Brain pericyte (primary cell): Measurements from ENCODE around the gene SLC44A4.

ENCODE experiments used
- DNase-seq: peaks from one replicate; pipeline ENCODE4 v3.0.0-alpha.2; 2012; ENCODE audit warnings: low read depth, low spot score

Gene SLC44A4

DNA sequence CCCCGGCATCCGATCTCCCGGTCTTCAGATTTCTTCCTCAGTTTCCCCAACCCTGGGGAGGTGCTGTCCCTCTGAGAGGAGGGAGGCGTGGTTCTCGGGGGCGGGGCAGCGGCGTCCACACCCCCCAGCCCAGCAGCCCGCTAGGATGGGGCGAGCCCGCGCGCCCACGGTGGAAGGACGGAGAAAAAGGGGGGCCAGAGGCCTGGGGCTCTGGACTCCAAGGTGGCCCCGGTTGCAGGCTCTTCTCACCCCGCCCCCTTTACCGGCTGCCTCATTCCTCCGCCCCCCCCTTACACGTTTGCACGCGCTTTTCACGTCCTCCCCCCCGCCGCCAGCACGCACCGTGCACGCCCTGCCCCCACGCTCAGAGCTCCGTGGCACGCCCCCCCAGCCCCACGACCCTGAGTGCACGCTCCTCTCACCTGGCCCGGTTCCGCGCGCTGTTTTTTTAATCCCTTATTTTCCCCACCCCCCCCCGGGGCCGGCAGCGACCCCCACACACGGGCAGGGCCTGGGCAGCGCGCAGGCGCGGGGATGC lies 22.7 kb upstream of the SLC44A4 start:
- DNase-seq, result no peak

DNA sequence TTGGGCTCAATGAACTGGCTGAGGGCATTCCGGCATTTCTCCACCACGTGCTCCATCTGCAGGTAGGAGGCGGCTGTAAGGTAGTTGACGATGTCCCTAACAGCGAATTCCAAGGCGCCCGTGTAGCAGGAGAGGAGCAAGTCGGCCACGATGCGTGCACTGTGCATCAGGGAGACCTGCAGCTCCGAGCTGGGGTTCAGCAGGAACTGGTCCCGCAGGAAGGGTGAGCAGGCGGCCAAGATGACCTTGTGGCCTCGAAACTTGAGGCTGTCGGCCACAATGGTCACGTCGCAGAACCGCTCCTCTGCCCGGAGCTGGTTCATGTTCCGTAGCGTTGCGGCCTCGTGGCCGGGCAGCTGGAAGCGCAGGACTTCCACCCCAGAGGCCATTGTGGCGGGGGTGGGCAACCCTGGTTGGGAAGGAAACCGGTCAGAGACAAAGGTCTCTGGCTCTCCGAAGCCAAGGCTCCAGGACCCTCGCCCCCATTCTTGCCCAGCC lies 22.2 kb upstream of the SLC44A4 start:
- no peak for DNase-seq

DNA sequence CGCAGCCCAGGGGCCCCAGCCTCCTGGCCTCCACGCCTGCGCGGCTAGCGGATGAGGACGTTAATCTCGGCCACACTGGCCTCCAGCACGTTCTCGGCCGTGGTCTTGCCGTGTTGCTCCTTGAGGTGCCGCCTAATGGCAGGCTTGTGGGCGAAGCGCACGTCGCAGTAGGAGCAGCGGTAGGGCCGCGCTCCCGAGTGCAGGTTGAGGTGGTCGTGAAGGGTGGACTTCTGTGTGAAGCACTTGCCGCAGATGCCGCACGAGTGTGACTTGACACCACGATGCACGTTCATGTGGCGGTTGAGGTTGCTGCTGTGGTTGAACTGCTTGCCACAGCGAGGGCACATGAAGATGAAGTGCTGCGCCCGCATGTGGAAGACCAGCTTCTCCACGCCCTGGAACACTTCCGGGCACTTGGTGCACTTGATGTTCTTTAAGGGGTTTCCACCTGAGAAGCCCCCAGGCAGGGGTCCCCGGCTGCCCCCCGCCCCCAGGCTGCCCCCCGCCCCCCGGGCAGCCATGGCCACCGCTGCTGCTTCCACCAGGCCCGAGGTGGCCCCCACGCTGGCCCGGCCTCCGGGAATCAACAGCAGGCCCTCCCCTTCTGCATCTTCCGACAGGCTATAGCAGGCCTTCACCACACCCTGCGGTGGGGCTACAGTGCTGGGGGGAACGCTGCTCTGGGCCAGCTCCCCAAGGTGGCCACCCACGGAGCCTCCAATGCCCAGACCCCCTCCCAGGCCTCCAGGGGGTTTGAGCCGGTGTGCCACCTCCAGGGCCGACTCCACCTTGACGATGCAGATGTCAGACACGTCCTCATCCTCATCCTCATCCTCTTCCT lies 21.3 kb upstream of the SLC44A4 start:
- no peak for DNase-seq

DNA sequence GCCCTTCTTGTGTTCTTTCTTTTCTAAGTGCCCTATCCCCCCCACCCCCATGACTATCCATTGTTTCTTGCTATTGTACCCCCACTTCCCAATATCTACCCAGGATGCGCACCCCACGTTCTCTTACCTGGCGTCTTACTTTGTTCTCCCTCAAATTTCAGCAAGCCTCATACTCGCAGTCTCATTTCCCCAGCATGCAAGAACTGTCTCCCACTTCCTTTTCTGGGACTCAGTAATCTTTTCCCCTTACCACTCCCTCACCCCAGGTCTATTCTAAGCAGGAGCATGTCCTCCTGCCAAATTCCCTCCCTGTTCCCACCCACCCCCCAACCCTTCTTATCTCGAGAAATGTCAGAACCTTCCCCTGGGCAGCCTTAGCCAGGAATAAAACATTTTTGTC lies 20.4 kb upstream of the SLC44A4 start:
- no peak for DNase-seq

DNA sequence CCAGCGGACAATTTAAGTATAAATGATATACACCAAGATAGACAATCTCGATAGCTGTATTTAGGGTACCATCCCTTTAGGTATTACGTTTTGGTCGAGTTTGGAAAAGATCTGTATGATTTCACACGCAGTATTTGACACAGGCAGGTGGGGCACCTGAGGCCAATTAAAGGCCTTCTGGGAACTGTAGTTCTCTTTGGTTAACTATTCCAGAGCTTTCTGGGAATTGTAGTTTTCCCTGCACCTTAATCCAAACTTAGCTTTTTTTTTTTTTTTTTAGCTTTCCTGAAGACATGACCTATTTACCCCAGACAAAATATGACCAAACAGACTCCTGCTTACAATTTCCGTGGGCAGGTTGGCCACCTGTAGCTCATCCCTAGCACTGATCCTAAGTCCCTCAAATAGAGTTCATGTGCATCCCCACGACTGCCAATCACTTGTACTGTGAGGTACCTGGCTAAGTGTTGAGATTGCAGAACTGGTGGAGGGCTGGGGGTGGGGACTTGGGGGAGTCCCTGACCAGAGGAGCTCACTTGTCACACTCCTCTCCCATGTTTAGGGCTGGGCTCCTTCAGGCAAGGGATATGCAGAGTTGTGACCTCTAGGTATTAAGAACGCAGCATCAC lies 19.7 kb upstream of the SLC44A4 start:
- DNase-seq, result no peak

DNA sequence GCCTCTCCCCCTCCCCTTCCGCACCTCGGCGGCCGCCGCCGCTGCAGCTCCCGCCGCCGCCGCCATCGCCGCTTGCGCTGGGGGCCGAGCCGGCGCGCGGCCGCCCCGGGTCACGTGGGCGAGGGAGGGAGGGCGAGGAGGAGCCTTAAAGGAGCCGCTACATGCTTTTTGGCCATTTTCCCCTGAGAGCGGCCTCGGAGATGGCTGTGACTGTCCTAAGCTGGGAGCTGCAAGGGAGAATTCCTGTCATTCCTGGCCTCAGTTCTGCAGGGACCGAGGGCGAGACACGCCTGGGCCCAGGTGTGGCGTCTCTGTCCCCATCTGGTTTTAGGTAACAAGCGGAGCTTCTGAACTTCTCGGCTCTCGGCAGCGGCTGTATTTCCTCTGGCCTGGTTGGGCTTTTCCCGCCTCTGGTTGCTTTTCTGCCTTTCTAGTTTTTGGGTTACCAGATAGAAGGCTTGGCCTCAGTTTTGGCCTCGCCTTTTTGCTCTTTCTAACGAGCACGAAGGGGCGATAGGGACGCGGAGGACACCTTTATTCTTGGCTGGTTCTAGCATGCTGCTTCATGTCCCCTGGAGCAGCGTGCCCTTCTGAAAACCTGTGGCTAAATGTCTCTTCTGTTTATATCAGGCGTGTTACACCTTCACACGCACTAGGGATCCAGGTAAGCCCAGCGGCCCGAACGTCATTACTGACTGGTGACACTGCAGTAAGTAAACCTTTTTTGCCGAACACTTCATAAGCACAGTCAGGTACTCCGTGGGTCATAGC lies 19.0 kb upstream of the SLC44A4 start, which contains the start of gene EHMT2:
Gene EHMT2 (minus strand): TSS at position 87 of the 771 bp plus-strand sequence. CDS start 21 bp downstream, at position 66.
- peak; percentile 49 for DNase-seq

DNA sequence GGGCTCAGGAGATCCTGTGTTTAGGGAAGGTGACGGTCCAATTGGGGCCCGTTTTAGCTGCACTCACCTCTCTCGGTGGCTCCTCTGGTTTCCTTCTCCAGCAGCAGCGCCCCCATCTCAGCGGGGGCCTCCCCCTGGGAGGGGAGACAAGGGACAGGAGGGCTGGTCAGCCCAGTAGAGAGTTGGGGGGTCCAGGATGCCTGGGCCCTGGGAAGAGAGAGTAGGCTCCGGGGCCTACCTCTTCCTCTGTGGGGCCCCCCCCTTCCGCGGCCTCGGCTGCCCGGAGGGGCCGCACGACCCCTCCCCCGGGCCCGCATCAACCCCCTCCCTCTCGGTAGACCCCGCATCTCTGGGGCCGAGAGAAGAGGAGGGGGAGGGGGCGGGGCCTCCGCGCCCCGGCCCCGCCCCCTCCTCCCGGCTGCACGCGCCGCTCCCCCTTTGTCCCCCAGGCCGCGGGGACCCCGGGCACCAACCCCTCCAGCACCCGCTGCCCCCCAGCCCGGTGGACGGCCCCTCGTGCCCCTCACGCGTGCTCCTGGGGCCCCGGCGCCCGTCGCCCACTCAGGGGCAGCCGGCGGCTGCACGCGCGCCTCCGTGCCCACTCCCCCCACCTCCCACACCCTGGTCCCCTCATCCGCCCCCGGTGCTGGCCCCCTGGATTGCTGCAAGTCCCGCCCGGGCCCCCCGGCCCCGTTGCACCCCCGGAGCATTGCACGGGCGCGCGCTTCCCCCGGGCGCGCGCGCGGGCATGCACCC lies 18.2 kb upstream of the SLC44A4 start:
- DNase-seq, result no peak

DNA sequence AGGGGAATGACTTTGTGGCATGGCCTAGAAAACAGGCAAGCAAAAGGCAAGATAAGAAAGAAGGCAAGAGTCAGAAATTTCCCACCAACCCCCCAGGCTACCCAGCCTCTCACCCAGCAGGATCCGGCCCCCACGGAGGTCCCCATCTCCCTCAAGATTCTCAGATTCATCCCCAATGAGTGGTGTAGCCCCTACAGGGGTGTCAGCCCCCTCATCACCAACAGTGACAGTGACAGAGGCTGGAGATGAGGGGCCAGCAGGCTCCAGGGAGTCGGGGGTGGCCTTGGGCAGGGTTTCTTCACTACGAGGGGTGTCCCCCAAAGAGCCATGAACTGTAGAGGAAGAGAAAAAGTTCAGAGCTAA lies 17.7 kb upstream of the SLC44A4 start:
- no peak for DNase-seq

DNA sequence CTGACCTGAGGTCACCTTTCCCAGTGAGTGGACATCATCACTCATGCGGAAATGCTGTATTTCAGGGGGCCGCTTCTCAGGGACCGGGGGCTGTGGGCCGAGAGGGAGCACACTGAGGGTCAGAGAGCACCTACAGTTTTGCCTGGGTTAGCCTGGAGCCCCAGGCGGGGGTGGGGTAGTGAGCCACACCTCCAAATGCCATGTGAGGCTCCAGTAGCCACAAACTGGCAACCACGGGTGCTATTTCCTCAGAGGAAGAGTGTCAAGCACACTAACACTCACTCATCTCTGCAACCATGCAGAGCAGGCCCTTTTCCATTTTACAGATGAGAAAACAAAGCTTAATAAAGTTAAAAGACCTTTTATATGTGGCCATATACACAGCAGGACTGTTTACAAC lies 14.0 kb upstream of the SLC44A4 start:
- DNase-seq, result no peak

DNA sequence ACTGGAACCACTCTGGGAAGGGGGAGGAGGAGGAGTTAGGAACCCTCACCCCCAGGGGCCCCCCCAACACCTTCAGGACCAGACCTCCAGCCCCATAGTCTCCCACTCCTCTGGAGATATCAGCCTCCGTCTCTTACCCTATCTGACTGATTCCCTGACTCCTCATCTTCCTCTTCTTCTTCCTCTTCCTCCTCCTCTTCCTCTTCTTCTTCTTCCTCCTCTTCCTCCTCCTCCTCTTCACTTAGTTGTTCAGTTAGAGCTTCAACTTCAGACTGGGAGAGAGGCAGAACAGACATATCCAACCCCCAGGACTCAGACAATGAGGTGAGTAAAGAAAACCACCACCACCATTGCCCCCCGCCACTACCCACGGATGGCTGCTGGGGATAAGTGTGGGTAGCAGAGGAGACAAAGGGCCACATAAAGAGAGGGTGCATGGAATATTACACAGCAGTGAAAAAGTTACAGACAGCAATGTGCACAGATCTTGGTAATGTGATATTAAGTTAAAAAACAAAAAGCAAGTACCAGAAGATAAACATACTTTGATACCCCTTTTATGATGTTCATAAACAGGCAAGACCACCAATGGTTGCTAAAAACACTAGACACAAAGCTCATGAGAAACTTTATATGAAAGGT lies 10.7 kb upstream of the SLC44A4 start:
- no peak for DNase-seq

DNA sequence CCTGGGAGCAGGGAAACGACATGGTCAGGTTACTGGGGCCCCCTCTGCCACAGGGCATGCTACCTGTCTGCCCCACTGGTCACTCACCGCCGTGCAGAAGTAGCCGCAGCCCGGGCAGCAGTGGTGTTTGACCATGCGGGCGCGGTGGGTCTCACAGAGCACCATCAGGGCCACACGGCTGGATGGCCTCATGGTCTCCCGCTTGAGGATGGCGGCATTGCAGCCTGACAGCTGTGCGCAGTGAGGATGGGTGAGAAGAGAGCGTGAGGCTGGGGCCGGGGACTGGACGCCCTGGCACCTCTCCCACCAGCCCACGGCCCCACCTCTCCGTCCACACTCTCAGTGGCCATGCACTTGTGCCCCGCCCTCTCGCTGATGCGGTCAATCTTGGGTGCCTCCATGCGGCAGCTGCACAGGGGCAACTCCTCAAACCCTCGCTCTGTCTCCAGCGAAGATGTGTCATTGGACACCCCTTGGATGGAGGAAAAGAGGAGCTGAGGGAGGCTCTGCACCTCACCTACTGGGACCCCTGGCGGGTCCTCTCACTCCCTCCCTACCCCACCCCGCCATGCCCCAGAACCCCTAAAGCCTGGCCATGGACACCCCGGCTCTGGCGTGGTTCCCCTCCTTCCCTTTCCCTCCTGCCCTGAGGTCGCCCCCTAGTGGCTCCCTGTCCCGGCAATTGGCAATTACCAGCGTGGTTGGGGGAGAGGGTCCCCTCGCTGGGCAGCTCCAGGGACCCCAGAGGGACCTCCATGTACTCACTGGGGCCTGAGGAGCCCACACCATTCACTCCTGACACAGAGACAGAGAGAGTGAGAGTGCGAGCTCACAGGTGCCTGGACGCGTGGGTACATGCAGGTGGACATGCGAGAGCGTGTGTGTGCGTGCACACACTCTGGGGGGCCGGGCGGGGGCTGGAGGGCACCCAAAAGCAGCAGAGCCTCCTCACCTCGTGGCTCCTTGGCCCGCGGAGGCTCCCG lies 9.8 kb upstream of the SLC44A4 start:
- no peak for DNase-seq

DNA sequence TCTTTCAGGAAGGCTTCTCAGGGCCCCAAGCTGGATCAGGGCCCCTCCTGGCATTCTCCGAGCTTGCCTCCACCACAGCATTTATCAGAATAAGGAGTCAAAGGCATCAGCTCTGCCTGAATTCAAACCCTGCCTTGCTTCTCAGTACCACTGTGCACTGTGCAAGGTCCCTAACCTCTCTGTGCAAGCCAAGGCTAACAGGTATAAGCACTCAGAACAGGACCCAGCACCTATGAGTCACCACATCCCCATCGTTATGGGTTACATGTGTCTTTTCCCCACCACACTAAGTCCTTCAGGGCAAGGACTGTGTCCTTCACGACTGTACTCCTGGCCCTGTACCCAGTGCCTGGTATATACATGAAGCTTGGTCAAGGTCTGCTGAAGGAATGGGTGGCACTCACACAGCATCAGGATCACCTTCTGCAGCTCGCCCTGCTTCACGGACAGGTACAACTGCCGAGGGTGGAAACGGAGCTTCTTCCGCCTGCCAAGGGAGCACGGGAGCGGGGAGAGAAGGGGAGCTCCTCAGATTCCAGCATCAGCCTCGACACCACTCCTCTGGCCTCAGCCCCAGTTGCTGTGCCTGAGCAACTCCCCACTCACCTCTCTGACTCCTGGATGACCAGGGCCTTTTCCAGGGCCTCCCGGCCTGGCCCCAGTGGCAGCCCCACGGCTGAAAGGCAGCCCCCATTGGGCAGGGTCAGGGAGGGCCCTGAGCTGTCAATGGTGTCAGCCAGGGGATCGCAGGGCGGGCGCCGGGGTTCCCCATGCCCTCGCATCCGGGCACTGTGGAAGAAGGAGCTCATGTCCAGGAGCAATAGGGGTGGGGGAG lies 8.6 kb upstream of the SLC44A4 start:
- DNase-seq, result no peak

DNA sequence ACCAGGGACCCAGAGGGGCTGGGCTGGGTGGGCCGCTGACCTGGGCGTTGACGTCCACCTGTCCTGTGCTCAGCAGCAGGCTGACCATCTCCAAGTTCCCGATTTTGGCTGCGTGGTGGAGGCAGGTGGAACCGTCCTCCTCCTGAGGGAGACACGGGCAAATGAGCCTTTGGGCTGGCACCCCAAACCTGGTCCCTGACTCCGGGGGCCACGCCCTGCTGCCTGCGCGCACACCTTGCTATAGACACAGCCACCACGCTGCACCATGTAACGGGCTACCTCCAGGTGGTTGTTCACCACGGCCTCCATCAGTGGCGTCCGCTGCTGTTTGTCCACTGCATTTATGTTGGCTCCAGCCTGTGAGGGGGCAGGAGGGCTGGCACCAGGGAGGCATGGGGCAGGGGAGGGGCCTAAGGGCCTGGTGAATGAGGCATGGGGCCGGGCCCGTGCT lies 7.8 kb upstream of the SLC44A4 start:
- no peak for DNase-seq

DNA sequence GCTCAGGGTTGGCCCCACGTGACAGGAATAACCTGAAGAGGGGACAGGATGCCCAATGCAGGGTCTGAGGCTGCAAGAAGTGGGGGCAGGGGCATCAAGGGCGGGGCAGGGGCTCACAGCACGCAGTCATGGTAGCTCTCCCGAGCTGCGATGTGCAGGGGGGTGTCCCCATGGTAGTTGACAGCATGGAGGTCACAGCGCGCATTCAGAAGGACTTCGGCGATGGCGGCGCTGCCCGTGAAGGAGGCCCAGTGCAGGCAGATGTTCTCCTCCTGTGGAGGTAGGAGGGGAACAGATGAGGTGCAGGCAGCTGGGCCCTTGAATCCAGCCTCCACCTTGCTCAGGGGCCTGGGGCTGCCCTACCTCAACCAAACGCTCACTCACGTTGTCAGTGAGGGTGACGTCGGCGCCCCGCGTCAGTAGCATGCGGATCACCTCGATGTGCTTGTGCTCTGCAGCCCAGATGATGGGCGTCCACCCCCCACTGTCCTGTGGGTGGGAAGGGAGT lies 5.8 kb upstream of the SLC44A4 start:
- no peak for DNase-seq

DNA sequence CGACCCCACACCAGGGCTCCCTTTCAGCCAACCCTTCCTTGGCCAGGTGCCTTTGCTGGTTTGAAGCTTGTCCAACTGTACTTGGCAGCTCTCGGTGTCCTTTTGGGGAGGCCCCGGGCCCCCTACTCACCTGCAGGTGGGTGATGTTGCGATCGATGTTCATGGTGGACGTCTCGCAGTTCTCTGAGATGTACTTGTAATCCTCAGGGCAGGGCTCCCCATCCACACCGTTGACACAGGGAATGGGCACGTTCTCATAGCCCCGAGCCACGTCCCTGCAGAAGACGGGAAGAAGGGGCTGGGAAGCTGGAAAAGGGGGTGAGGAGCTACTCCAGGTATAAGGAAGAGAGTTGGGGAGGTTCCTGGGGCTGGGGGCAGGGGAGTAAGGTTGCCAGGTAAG lies 4.9 kb upstream of the SLC44A4 start:
- no peak for DNase-seq

DNA sequence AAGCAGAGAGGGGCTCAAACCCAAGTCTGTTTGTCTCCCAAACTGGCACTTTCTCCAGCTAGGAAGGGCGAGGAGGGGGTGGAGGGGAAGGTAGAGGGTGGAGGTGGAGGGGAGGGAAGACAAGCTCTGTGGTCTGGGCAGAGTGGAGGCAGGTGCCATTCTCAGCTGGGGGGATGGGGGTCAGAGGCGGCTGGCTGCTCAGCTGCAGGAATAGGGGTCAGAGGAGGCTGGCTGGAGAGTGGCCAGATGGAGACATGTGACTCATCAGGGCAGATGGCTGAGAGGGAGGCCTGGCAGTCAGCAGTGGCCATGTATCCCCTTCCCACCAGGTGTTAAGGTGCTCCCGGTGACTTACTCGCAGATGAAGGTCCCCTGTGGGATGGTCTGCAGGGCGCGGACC lies 3.5 kb upstream of the SLC44A4 start:
- DNase-seq, result no peak

DNA sequence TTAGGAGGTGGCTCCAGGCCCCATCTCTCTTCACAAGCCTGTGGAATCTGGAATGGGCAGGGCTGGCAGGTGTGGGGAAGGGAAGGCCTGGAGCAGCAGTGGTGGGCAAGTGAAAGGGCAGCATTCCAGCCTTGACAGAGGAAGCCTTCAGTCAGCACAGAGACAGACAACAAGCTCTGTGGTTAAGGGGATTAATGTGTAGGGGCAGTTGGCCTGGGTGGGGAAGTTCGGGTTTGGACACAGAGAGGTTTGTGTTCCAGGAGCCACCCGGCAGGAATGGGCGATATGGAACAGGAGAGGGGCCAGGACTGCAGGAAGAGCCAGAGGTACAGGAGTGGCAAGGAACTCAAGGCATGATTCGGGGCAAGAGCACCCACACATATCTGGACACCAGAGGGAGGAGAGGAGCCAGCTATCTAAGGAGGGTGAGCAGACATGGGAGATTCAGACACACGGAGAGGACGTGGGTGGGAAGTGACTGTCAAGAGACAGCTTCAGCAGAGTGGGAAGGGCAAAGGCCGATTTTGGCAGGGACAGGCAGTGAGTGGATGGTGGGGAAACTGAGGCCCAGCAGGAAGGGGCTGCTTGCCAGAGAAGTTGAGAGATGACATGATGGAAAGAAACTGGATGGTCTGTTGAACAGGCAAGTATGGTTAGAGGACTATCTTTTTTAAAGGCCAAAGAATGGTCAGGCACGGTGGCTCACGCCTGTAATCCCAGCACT lies 2.5 kb upstream of the SLC44A4 start:
- DNase-seq, result no peak

DNA sequence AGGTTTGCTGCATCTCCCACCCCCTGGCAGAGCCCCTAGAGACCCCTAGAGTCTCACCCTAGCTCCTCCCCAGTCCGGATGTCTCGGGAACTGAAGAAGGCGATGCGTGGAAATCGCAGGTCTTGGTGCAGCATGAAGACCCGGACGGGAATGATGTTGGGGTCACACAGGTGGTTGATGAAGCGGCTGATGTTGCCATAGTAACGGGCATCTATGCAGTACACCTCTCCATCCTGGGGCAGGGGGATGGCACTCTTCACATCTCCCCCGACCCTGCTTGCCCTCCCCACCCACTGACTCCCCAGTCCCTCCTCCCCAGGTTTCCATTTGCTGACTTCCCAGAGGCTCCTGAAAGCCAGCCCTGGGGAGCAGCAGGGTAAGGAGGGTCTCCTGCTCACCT lies 1.8 kb upstream of the SLC44A4 start:
- no peak for DNase-seq
